GM18519 (cell line): ENCODE measurements around the gene IREB2.
"Not testable (repeated sequence)": the region's sequence is repeated elsewhere in the genome, so short reads cannot be mapped to it uniquely, and the experiment has no call there.

Experiments
- ATAC-seq: cut with Tn5 transposase; IDR thresholded peaks from one replicate; pipeline ENCODE4 v1.9.1; 2021; ENCODE audit warnings: mild to moderate bottlenecking, moderate library complexity; ENCODE audit not compliant: unreplicated experiment, low FRiP score

IREB2 gene

GRCh38 chr15:78461171-78461888 lies 23.3 kb downstream of the IREB2 start:
- no peak for ATAC-seq

- ATAC-seq = no peak
These were observed 31.0 kb downstream of the IREB2 start for GRCh38 chr15:78469031-78469430.

DNA sequence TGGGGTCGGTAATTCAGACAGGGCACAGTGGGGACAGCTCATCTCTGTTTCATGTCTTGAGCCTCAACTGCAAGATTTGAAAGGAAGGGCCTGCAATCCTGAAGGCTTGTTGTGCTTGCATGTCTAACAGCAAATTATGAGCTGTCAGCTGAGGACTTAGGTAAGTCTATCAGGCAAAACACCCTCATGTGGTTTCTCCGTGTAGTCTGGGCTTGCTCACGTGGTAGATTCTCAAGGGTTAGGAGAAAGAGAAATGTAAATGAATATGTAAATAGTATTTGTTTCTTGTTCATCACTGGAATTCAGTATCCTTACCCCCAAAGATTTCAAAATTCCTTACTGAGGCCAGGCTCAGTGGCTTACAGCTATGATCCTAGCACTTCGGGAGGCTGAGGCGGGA lies 39.3 kb downstream of the IREB2 start:
- no peak for ATAC-seq

DNA sequence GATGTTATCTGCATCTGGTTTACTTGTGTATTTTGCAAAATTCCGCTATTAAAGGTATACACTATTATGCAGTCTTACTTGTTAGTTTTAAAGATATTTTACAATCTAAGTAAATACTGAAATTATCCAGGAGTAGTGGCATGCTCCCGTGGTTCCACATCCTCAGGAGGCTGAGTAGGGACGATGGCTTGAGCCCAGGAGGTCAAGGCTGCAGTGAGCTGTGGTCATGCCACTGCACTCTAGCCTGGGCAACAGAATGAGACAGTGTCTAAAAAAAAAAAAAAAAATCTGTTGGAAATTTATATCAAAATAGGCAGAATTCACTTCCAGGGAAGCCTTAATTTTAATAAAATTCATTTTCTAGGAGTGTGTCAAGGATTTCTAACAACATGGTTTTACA lies 41.6 kb downstream of the IREB2 start:
- ATAC-seq = no peak

- no peak for ATAC-seq
These were observed 43.9 kb downstream of the IREB2 start for GRCh38 chr15:78481917-78482316.

DNA sequence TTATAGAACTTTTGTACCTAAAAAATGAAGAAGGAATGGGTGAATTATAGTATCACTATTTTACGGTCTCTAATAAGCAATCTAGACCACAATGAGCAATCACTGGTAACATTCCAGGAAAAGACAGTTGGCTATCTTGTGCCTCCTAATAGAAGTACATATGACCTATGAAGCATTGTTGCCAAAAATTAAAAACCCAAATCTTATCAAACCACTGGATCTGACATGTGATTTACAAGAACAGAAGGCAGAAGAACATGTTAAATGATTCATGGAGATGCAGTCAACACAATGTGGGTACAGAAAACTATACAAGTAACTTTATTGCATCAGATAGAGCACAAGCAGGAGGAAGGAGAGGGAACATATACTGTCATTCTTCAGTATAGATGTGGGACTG lies 54.9 kb downstream of the IREB2 start:
- ATAC-seq = no peak

- no peak for ATAC-seq
These were observed 63.8 kb downstream of the IREB2 start for GRCh38 chr15:78501857-78502256.

GRCh38 chr15:78502641-78503040 lies 64.6 kb downstream of the IREB2 start:
- no peak for ATAC-seq

- peak; percentile 74 for ATAC-seq
These were observed 69.2 kb downstream of the IREB2 start, which contains the start of gene HYKK for GRCh38 chr15:78506971-78507830. TSS of gene HYKK (plus strand) at chr15:78507577. CDS start at chr15:78513089, 5,512 bp downstream.

- no peak for ATAC-seq
These were observed 69.8 kb downstream of the IREB2 start for GRCh38 chr15:78507831-78508160.

- no peak for ATAC-seq
These were observed 70.3 kb downstream of the IREB2 start for GRCh38 chr15:78508272-78508671.

DNA sequence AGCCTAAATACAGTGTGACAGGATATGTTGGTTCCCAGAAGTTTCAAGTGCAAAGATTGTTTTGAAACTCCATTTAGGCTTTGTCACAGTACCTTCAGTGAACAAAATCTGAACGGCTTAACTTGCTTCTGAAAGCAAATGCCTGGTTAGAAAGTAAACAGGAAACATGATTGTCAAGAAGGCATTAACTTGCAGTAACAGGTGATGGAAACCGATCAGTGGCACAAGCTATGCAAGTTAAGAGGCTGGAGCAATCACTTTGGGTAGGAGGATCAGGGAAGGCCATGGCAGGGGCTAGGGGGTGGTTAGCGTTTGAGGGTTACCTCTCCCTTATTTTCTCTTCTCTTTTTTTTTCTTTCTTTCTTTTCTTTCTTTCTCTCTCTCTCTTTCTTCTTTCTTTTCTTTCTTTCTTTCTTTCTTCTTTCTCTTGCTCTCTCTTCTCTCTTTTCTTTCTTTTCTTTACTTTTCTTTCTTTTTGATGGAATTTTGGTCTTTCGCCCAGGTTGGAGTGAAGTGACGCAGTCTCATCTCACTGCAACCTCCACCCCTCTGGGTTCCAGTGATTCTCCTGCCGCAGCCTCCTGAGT lies 71.8 kb downstream of the IREB2 start:
- ATAC-seq = no peak

DNA sequence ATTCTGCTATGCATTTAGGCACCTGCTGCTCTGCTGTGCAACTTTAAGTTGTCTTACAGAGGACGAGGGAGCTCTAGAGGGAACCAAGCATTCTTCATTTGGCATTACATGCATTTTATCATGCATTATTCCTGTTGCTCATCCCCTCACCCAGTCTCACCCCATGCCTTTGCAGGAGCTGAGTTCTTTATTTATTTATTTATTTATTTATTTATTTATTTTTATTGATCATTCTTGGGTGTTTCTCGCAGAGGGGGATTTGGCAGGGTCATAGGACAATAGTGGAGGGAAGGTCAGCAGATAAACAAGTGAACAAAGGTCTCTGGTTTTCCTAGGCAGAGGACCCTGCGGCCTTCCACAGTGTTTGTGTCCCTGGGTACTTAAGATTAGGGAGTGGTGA lies 82.0 kb downstream of the IREB2 start:
- ATAC-seq = not testable (repeated sequence)

- no peak for ATAC-seq
These were observed 86.2 kb downstream of the IREB2 start for GRCh38 chr15:78524230-78524629.

- no peak for ATAC-seq
These were observed 89.3 kb downstream of the IREB2 start for GRCh38 chr15:78527325-78527724.

GRCh38 chr15:78533331-78533730 lies 95.3 kb downstream of the IREB2 start:
- ATAC-seq = no peak

DNA sequence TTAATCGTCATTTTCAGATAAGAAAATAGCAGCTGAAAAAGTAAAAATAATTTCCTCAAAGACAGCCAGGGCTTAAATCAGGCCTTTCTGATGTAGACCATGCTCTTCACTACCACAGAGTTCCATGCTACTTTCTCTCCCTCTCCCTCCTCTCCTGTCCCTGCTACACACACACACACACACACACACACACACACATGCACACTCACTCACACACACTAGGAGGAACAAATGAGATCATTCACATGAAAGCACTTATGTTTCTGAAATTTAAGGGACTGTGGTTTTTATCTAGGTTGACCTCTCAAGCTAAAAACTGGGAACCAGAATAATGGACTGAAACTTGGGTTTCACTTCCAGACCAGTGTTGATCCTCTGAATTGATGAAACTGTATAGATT lies 98.1 kb downstream of the IREB2 start:
- ATAC-seq = no peak

DNA sequence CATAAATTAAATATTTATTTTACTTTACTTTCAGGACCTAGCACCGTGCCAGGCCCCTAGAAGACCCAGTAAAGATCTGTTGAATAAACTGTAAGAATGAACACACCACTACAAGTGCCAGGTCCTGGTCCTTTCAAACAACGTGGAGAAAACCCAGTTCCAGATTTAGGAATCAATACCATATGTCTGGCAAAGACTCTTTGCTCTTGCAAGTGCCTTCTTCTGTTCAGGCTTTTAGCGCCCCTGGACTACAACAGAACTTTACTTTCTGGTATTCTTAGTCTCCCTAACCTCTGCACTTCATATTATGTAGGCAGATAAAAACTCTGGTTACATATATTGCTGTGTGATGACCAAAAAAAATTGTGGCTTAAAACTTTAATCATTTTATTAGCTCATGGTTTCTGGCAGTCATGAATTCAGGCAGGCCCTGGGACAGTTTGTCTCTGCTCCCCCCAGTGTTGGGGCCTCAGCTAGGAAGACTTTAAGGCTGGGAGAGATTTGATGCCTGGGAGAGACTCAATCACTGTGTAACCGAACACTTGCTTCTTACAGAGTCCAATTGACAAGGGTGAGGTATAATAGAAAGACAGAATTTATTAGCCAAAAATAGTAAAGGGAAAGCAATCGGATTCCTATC lies 99.4 kb downstream of the IREB2 start:
- ATAC-seq = no peak

DNA sequence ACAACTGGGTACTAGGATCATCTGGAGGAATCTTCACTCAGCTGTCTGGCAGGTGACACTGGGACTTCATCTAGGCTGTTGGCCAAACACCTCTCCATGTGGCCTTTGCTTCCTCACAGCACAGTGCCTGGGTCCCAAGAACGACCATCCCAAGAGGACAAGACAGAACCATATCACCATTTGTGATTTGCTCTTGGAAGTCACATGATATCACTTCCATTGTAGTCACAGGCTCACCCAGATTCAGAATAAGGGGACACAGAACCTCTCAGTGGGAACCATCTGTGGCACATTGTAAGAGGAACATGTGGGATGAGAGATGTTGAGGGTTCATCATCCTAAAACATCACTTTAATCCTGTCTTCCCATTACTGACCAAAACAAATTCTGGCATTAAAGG lies 100.3 kb downstream of the IREB2 start:
- ATAC-seq = no peak

DNA sequence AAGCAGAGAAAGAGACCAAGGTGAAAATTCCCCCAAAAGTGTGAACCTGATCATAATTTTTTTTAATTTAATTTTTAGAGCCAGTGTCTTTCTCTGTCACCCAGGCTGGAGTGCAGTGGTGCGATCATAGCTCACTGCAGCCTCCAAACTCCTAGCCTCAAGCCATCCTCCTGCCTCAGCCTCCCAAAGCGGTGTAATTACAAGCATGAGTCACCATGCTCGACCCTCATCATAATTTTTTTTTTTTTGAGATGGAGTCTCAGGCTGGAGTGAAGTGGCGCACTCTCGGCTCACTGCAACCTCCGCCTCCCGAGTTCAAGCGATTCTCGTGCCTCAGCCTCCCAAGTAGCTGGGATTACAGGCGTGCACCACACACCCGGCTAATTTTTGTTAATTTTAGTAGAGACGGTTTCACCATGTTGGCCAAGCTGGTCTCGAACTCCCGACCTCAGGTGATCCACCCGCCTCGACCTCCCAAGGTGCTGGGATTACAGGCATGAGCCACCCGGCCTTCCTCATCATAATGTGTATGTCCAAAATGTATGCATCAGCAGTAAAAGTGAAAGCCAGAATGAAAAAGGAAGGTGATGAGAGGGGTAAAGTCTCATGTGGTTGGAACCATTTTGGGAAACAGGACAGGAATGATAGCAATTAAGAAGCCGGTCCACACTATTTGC lies 101.6 kb downstream of the IREB2 start:
- not testable (repeated sequence) for ATAC-seq
